Activated effector memory CD4-positive, alpha-beta T cell treated with anti-CD3 and anti-CD28 coated beads, Interleukin-2, amount 50 U/mL, for 16 hours (primary cell): ENCODE measurements around the gene ODF2L.

Source experiments
- DNase-seq: peaks from one replicate; pipeline ENCODE4 v3.0.0-alpha.2; 2020

The ODF2L gene

DNA sequence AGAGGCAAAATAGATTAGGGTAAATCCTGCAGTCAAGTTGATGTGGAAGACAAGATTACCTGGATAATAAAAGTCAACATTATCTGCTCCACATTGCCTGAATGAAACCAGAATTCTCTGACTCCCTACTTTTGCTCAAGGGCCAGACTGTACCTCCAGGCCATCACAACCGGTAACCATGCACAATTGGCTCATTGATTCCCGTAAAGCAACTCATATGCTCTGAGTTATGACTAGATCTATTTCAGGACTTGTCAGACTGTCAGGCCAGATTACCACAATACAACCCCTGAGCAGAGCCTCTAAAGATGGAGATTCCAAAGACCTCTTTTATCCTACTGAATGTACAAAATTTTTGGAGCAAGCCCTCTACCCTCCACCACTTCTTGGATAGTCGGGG, 90.4 kb downstream of the ODF2L start:
- no peak for DNase-seq

DNA sequence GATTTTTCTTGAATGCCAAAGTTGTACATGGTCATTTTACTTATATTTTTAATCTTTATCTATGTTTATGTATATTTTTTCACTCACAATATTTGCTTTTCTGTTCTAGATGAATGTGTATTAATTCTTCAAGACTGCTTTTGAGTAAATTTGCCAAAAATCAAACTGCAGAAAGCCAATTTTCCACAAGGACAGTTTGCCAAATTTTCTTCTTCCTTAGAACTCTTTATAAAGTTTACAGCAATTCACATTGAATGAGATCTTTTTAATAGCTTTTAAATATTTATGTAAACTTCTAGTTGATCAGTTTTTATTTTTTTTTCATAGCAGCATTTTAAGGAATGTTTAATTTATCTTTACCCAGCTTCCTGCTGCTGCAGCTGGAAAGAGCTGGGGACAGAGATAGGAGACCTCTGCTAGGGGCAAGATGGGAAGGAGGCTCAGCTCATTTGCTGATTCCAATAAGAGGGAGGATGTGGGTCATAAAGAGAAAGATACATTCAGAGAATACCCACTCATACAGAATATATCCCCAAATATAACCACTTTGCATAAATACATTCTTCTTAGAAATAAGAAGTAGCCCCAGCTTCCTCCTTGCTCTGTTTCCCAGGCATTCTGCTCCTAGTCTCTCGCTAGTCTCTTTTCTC, 93.0 kb downstream of the ODF2L start:
- no peak for DNase-seq
